Putamen (tissue), 1 donor: Measurements from ENCODE around the gene SLC7A1.

Experiments used
- DNase-seq: peaks from one replicate; pipeline ENCODE4 v3.0.0-alpha.2; 2016; ENCODE audit warnings: low spot score

Gene SLC7A1

GRCh38 chr13:29551214-29551613 is 44.3 kb downstream of the SLC7A1 start:
- no peak for DNase-seq

GRCh38 chr13:29550430-29550988 is 45.0 kb downstream of the SLC7A1 start:
- no peak for DNase-seq

GRCh38 chr13:29548722-29549121 is 46.8 kb downstream of the SLC7A1 start:
- no peak for DNase-seq

GRCh38 chr13:29547153-29547552 is 48.3 kb downstream of the SLC7A1 start:
- no peak for DNase-seq

- no peak for DNase-seq
Observed at GRCh38 chr13:29546662-29547061, 48.8 kb downstream of the SLC7A1 start.

DNA sequence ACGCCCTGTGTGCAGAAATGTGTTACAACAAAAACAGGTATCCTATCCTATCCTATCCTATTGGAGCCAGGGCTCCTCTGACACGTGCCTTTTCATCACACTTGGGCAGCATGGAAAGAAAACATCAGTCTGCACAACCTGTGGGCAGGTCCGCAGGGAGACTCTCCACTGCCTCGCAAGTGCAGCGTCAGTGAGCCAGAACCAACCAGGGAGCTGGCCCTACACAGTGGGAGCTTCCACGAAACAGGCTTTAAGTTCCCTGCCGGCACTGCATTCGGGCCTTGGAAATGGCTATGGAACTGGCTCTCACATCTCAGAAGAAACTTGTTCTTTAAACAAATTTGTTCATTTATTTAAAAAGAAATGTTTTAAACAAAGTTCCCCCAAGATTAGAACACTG is 49.5 kb downstream of the SLC7A1 start:
- no peak for DNase-seq

DNA sequence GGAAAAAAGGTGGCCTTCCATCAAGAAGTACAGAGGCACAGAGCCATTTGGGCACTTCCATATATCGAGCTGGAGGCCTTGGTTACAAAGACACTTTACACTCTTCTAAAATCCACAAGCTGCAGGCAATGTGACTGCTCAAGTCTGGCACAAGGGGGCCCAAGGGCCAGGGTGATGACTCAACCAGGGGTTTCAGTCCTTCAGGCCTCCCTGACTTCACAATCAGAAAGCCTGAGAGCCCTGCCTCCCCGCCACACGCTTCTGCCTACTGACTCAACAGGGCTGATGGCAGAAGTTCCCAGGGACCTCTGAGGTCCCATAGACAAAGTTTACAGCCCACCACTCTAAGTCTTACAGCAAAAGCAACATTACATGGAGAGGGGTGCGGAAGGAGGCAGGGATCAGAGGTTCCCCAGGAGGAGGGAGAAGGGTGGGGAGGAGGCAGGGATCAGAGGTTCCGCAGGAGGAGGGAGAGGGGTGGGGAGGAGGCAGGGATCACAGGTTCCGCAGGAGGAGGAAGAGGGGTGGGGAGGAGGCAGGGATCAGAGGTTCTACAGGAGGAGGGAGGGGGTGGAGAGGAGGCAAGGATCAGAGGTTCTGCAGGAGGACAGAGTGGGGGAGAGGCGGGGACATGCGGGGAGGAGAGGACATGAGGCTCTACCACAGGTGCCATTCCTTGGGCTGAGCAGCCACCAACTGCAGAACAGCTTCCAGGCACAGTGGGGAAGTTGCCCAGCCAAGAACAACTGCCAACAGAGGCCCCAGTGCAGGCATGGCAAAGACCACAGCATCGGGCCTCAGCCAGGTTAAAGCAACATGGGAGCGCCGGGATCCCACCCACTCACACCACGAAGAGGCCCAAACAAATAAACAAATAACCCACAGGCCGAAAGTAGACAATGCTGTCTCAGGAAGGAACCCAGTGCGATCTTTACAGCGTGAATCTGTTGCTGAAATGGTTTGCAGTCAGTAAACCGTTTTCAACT is 52.0 kb downstream of the SLC7A1 start:
- no peak for DNase-seq

- no peak for DNase-seq
Observed at GRCh38 chr13:29542381-29542780, 53.1 kb downstream of the SLC7A1 start.

- no peak for DNase-seq
Observed at GRCh38 chr13:29541400-29541799, 54.1 kb downstream of the SLC7A1 start.

DNA sequence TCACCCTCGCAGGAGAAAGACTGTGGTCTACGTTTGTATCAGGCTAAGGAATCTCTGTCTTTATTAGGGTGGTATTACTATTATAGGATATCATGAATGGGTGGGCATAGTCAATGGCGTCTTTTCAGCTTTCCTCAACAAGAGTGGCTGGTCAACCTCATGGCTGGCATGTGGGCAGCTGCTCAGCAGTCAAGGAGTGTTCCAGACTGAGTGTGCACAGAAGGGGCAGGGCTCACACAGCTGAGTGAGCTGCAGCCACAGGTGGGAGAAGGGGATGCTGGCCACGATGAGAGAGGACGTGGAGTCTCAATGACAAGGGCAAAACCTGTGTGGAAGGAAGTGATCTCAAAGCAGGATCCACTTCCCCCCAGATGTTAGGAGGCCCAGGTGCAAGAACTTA is 54.7 kb downstream of the SLC7A1 start:
- no peak for DNase-seq

GRCh38 chr13:29540334-29540733 is 55.2 kb downstream of the SLC7A1 start:
- DNase-seq, result no peak

DNA sequence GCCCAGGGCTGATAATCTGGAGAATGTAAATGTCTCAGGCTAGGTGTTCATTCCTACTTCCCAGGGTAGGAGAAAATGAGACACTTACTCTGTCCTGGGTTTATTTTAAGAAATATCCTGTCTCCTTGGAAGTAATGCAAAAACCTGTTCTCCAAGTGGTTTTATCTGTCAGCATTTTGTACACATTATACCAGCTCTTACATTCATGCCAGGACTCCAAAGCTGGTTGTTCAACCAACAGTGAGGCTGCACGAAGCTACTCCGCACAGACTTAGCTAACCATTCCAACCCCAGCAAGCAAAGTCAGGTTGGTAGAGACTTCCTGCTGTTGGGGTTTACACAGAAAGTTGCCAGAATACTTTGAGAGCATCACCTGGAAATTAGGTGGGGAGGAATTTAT is 55.6 kb downstream of the SLC7A1 start:
- no peak for DNase-seq

- DNase-seq, result no peak
Observed at GRCh38 chr13:29538652-29539040, 56.8 kb downstream of the SLC7A1 start.

DNA sequence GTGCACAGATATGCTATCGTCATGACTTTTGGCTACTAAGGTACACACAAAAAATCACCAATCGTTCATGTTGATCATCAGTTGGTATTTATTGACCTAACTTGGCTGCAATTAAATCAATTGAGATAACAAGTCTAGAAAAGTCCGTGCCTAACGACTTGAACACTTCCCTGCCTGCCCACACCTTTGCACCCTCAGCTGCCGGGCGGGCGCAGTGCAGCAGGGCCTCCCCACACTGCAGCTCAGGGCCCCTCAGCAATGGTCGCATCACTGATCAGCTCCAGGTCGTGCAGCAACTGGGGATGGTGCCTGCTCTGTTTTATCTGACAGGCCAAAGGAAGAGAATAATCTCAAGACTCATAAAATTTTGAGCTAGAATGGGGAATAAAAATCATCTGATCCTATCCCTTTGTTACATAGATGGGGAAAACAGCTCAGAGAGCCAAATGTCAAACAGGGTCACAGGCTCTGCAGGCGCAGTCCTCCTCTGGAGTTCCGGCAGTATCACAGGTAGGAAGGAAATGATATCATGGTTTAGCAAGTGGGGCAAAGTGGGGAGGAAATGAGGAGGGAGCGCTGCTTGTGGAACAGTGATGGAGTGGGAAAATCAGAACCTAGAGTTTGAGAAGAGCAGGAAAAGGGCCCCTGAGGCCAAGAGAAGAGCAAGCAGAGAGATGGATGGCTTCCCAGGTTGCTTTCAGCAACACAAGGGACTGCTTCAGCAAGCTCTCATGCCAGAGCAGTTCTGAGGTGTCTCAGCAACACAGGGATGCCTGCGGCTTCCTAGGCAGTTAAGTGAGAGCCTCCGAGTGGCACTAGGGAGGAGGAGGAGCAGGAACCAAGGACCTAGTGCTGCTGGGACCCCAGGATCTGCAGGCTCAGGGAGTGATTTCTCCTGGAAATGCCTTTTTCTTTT is 57.5 kb downstream of the SLC7A1 start:
- no peak for DNase-seq

- DNase-seq, result no peak
Observed at GRCh38 chr13:29536853-29537252, 58.6 kb downstream of the SLC7A1 start.

DNA sequence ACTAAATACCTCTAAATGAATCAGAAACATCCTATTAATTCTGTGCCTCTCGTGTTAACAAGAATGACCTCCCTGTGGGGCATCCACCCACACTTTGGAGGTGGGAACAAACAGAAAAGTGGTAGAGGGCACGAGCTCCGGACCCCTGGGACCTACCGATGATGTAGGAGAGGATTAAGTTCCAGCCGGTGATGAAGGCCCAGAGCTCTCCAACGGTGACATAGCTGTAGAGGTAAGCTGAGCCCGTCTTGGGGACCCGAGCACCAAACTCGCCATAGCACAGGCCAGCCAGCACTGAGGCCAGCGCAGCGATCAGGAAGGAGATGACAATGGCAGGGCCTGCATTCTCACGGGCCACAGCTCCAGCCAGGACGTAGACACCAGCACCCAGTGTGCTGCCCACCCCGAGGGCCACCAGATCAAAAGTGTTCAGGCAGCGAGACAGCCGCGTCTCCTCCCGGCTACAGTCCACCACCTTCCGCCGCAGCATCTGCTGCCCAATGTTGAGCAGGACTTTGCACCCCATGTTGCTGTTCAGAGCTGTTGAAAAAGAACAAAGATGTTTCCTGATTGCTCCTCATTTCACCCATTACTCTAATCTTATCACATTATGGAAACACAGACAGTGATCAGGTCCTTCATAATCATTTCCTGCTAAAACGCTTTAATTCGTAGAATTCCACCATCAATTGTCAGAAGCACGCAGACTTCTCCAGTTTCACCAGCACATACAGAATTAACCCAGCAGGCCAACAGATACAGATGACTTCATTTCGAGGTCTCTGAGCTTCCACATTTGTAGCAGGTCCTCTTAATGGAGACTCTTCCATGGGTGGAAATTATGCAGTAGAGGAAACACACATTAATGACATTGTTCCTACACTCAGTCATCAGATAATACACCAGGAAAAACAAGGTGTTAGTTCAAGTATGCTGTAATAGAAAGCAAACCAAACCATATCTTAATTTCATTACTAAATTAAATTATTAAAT is 59.5 kb downstream of the SLC7A1 start:
- DNase-seq, result no peak

DNA sequence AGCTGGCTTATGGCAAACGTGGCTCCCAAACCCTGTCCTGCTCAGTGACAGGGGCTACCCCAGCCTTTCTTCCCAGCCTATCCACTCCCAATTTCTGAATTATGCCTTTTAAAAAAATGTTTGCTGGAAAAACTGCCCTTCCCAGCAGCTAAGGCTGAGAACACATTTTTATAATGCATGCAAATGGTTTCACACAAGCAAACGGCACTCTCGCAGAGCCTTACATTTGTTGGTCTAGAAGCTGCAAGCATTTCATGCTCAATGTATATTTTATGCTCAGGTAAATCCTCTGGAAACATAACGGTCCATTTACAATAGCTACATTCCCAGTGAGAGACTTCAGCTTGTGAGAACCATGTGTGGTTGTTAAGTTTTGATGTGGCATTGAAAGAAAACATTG is 61.4 kb downstream of the SLC7A1 start:
- DNase-seq, result no peak

- DNase-seq, result no peak
Observed at GRCh38 chr13:29532821-29533220, 62.7 kb downstream of the SLC7A1 start.

GRCh38 chr13:29532116-29532515 is 63.4 kb downstream of the SLC7A1 start:
- DNase-seq, result no peak

GRCh38 chr13:29530901-29531300 is 64.6 kb downstream of the SLC7A1 start:
- DNase-seq, result no peak

DNA sequence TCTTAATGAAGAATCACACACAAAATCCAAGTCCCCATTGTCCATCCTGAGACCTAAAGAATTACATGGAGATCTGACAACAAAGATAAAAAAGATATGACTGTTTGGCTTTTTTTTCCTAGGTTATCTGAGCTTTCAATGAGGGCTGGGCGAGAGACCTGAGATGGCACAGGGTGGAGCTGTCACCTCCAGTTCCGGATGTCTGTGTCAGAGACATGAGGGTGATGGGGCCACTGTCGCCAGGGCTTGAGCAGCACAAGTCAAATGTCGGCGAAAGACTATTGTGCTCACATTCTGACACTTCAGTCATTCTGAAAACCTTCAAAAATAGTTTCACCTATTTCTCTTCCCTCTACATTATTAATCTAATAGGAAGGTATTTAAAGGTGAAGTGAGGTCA is 65.7 kb downstream of the SLC7A1 start:
- no peak for DNase-seq
